ENCODE results near the gene FAHD1.

FAHD1 gene

DNA sequence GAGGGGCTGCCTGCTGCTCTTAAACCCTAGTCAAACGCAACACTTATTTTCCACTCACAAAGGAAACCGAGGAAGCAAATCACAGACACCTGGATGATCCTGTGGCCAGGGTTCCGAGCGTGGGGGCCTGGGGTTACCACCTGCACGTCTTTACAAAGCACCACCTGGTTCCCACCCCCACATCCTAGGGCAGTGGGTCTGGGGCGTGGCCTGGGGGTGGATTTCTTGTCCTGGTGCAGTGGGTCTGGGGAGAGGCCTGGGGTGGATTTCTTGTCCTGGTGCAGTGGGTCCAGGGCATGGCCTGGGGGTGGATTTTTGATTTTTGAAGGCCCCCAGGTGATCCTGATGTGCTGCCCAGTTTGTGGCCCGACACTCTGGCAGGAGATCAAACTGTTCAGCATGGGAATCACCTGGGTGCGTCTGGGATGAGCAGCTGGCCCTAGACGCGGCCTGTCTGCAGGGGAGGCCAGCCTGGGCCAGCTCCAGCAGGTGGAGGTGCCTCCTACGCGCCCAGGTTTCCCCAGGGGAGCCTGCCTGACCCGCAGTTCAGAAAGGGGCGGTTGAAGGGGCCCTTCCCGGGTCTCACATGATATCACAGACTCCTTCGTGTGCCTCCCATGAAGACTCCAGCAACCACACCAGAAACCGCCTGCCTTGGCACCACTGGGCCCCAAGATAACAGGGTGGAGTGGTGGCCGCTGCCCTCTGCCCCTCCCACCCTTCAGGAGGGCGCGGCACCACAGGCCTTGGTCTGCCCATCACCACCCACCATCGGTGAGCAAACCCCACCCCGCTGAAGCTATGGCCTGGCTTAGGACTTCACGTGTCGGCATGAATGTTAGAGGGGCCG, 6.7 kb upstream of the FAHD1 start:
- H3K9me2 ChIP-seq (replicated peaks; ENCODE audit: insufficient read depth, low read length): no peaks in the 10 kb centered on the region
- no peaks in the 10 kb centered on the region for H4K20me1 ChIP-seq (ENCODE audit: low read depth, low read length)
- no peak overlapping the region for H3K9ac ChIP-seq (ENCODE audit: low read length)
- no peaks in the 10 kb centered on the region for H3K27me3 ChIP-seq (ENCODE audit: low read length)
- no peak overlapping the region for H2AFZ ChIP-seq (ENCODE audit: low read depth, low read length, severe bottlenecking)
- no peak overlapping the region for H3K4me2 ChIP-seq (ENCODE audit: low read depth, low read length, poor library complexity, severe bottlenecking)
- TF ChIP-seq EZH2phosphoT487 (conservative IDR thresholded peaks at IDR 0.05; ENCODE audit: low read length): no peak
- TF ChIP-seq, protein P1, sequence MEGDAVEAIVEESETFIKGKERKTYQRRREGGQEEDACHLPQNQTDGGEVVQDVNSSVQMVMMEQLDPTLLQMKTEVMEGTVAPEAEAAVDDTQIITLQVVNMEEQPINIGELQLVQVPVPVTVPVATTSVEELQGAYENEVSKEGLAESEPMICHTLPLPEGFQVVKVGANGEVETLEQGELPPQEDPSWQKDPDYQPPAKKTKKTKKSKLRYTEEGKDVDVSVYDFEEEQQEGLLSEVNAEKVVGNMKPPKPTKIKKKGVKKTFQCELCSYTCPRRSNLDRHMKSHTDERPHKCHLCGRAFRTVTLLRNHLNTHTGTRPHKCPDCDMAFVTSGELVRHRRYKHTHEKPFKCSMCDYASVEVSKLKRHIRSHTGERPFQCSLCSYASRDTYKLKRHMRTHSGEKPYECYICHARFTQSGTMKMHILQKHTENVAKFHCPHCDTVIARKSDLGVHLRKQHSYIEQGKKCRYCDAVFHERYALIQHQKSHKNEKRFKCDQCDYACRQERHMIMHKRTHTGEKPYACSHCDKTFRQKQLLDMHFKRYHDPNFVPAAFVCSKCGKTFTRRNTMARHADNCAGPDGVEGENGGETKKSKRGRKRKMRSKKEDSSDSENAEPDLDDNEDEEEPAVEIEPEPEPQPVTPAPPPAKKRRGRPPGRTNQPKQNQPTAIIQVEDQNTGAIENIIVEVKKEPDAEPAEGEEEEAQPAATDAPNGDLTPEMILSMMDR (IDR thresholded peaks at IDR 0.05; ENCODE audit: insufficient read depth, low read length, poor library complexity, severe bottlenecking): no peak
- H3K9me3 ChIP-seq (ENCODE audit: insufficient read depth, low read length): no peaks in the 10 kb centered on the region
- H3K36me3 ChIP-seq (ENCODE audit: low read length): no peaks in the 10 kb centered on the region
- no peak overlapping the region for H3K4me3 ChIP-seq (ENCODE audit: insufficient read depth, low read length, poor library complexity, severe bottlenecking)
- no peaks in the 10 kb centered on the region for H3K79me2 ChIP-seq (ENCODE audit: insufficient read depth, low read length)
- H3K27ac ChIP-seq (ENCODE audit: low read depth, low read length): no peak overlapping the region
- H3F3A ChIP-seq (ENCODE audit: insufficient read depth): no peaks in the 10 kb centered on the region

DNA sequence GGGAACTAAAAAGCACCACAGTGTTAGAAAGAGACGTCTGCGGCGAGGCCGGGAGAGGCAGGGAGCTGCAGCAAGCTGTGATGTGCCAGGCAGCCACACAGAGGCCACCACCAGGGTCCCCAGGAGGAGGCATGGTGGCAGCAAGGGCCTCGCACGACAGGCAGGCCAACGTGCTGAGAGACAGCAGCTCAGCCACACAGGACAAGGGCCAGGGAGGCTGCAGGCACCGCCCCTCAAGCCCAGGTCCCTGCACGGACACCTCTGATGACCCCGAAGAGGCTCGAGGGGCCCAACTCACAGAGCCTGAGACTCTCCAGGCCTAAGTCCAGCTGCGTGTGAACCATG, 6.1 kb upstream of the FAHD1 start:
- Histone ChIP-seq H3K79me2 (ENCODE audit: insufficient read depth, low read length) (no peaks in the 10 kb centered on the region), H3K36me3 (ENCODE audit: low read length) (no peaks in the 10 kb centered on the region), H3K4me3 (ENCODE audit: insufficient read depth, low read length, poor library complexity, severe bottlenecking) (no peak overlapping the region), H3K4me2 (ENCODE audit: low read depth, low read length, poor library complexity, severe bottlenecking) (no peak overlapping the region), H3K9ac (ENCODE audit: low read length) (no peak overlapping the region), H3K9me3 (ENCODE audit: insufficient read depth, low read length) (no peaks in the 10 kb centered on the region), H4K20me1 (ENCODE audit: low read depth, low read length) (no peaks in the 10 kb centered on the region), H2AFZ (ENCODE audit: low read depth, low read length, severe bottlenecking) (no peak overlapping the region), H3K9me2 (replicated peaks; ENCODE audit: insufficient read depth, low read length) (no peaks in the 10 kb centered on the region), H3K27me3 (ENCODE audit: low read length) (no peaks in the 10 kb centered on the region), H3F3A (ENCODE audit: insufficient read depth) (no peaks in the 10 kb centered on the region), H3K27ac (ENCODE audit: low read depth, low read length) (no peak overlapping the region)
- TF ChIP-seq, protein P1 (IDR thresholded peaks at IDR 0.05; ENCODE audit: insufficient read depth, low read length, poor library complexity, severe bottlenecking): no peak
- TF ChIP-seq EZH2phosphoT487 (conservative IDR thresholded peaks at IDR 0.05; ENCODE audit: low read length): no peak

DNA sequence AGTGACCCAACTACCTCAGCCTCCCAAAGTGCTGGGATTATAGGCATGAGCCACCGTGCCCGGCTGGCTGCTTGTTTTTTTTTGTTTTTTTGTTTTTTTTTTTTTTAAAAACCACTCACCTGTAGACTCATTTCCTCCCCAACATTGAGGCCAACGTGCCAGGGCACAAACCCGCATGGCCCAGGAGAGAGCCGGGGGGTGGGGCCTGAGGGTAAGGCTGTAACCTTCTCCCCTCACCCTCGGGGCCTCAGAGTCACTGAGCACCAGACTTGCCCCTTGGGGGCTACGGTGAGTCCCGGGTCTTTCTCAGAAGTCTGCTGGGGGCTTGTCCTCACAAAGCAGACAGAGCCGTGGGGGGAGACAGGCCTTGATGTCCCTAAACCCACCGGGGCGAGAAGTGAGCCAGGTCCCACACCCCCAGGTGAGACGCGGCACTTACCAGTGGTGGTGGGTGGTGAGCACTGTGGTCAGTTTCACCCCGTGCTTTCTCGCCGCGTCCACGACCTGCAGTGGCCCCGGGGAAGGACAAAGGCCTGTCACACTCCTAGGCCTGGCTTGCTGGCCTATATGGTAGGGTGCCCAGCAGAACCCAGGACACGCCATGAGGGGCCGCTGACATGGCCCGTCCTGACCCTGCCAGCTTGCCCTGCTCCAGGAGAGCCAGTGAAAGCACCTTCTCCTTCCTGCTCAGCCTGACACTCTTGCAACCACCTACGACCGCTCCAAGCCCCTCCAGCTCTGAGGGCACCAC, 5.0 kb upstream of the FAHD1 start:
- Histone ChIP-seq H3K4me3 (ENCODE audit: insufficient read depth, low read length, poor library complexity, severe bottlenecking) (no peak overlapping the region), H3K4me2 (ENCODE audit: low read depth, low read length, poor library complexity, severe bottlenecking) (no peak overlapping the region), H3F3A (ENCODE audit: insufficient read depth) (no peaks in the 10 kb centered on the region), H3K27me3 (ENCODE audit: low read length) (no peaks in the 10 kb centered on the region), H3K9me2 (replicated peaks; ENCODE audit: insufficient read depth, low read length) (no peaks in the 10 kb centered on the region), H2AFZ (ENCODE audit: low read depth, low read length, severe bottlenecking) (no peak overlapping the region), H3K9me3 (ENCODE audit: insufficient read depth, low read length) (no peaks in the 10 kb centered on the region), H4K20me1 (ENCODE audit: low read depth, low read length) (no peaks in the 10 kb centered on the region), H3K27ac (ENCODE audit: low read depth, low read length) (no peak overlapping the region), H3K9ac (ENCODE audit: low read length) (no peak overlapping the region), H3K36me3 (ENCODE audit: low read length) (no peaks in the 10 kb centered on the region), H3K79me2 (ENCODE audit: insufficient read depth, low read length) (no peaks in the 10 kb centered on the region)
- TF ChIP-seq, protein P1 (IDR thresholded peaks at IDR 0.05; ENCODE audit: insufficient read depth, low read length, poor library complexity, severe bottlenecking): no peak
- TF ChIP-seq EZH2phosphoT487 (conservative IDR thresholded peaks at IDR 0.05; ENCODE audit: low read length): no peak
